Measurements from ENCODE around the gene PPP6R1. TPM values are rescaled to one million over a fixed set of nuclear protein-coding genes. Genes with fewer than 3 reads are reported as not detected.

Gene PPP6R1
- total RNA-seq, 1 donor from 2014 or later: 82.3 TPM

DNA sequence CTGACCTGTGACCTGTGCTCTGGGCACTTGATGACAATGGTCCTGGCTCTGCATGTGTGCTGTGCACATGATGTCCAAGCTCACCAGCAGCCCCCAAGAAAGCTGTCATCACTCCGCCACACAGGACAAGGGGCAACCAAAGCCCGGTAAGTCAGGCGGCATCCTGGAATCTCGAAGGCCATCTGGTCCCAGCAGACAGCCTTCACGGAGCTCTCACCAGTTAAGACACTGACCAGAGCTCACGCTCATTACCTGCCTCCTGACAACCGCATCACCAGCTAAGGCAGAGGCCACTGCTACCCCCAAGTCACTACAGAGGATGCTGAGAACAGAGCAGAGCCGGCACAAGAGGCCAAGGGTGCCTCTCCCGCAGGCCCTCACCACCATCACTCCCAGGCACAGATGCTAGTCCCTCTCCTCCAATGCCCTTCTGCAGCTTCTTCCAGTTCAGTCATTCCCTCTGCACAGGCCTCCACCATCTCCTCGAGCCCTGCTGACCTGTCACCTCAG lies 10.6 kb downstream of the PPP6R1 start:
- DNase-seq: no peak
- Mint-ChIP-seq H3K4me1 (ENCODE audit: low read depth, unreplicated experiment) (peaks cover 30% of the 10 kb centered on the region), H3K4me3 (ENCODE audit: unreplicated experiment) (no peak overlapping the region), H3K27me3 (ENCODE audit: unreplicated experiment) (peaks cover 13% of the 10 kb centered on the region), H3K9me3 (ENCODE audit: unreplicated experiment) (peaks cover 5% of the 10 kb centered on the region), H3K27ac (ENCODE audit: unreplicated experiment) (peak overlapping the region; percentile 77), H3K36me3 (ENCODE audit: unreplicated experiment) (no peaks in the 10 kb centered on the region)
- TF ChIP-seq, protein P1, sequence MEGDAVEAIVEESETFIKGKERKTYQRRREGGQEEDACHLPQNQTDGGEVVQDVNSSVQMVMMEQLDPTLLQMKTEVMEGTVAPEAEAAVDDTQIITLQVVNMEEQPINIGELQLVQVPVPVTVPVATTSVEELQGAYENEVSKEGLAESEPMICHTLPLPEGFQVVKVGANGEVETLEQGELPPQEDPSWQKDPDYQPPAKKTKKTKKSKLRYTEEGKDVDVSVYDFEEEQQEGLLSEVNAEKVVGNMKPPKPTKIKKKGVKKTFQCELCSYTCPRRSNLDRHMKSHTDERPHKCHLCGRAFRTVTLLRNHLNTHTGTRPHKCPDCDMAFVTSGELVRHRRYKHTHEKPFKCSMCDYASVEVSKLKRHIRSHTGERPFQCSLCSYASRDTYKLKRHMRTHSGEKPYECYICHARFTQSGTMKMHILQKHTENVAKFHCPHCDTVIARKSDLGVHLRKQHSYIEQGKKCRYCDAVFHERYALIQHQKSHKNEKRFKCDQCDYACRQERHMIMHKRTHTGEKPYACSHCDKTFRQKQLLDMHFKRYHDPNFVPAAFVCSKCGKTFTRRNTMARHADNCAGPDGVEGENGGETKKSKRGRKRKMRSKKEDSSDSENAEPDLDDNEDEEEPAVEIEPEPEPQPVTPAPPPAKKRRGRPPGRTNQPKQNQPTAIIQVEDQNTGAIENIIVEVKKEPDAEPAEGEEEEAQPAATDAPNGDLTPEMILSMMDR (IDR thresholded peaks at IDR 0.05; ENCODE audit: partially characterized antibody, unreplicated experiment): no peak

DNA sequence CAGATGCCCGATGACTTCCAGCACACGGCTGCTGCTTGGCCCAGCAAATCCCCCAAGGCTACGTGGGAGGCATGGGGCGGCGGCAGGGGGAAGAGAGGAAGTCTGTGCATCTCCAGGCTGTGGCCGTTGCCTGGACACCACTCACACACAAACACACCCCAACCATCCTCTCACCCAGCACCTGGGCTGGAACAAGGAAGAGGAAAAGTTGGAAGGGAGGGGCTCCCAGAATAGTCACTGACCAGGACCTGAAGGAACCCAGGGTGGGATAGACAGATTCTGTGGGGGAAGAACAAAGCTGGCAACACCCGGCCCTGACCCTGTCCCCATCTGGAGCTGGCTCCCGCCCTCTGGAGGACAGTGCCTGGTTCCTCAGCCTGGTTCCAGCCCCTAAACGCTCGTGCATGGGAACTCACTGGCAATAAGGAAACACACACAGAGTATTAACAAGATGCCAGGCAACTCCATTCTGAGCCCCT lies 11.2 kb downstream of the PPP6R1 start:
- Mint-ChIP-seq H3K27ac (ENCODE audit: unreplicated experiment) (no peak overlapping the region), H3K9me3 (ENCODE audit: unreplicated experiment) (peaks cover 5% of the 10 kb centered on the region), H3K4me1 (ENCODE audit: low read depth, unreplicated experiment) (peaks cover 27% of the 10 kb centered on the region), H3K36me3 (ENCODE audit: unreplicated experiment) (no peaks in the 10 kb centered on the region), H3K4me3 (ENCODE audit: unreplicated experiment) (no peak overlapping the region), H3K27me3 (ENCODE audit: unreplicated experiment) (peaks cover 12% of the 10 kb centered on the region)
- no peak for DNase-seq
- TF ChIP-seq, protein P1 (IDR thresholded peaks at IDR 0.05; ENCODE audit: partially characterized antibody, unreplicated experiment): no peak

DNA sequence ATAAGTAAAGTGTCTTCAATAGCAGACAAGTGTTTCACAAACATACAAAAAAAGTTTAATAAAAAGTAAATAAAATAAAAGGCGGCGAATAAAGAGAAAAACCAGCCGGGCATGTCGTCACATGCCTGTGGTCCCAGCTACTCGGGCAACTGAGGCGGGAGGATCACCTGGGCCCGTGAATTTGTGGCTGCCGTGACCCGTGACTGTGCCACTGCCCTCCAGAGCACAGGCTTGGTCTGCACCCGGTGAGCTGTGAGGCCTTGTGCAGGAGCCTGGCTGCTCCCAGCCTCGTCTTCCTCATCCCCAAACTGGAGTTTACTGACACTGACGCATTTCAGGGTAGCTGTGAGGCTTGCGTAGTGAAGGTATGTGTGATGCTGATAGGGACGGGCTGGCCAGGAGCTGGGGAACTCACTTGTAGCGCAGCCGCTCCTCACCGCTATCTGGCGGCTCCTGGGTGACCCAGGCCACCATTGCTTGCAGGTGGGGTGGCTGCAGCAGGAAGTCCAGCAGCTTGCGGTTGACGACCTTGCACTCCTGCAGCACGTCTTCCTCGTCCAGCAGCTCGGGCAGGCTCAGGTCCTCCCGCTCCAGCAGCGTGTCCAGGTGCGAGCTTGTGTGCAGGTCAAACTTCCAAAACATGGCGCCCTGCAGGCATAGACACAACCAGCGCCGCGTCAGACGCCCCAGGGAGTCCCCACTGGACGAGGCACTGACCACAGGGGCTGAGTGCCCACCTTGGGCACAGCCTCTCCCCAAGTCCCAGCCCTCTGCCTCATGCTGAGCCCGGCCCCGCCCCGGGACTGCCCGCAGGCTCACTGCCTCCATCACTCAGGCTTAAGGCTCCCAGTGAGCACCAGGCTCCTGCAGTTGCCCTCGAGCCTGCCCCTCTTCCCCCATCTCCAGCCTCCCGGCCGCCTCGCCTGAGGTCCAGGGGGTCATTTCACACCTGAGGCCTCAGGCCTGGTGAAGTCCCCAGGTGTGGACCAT lies 12.1 kb downstream of the PPP6R1 start:
- no peaks in the 10 kb centered on the region for H3K36me3 Mint-ChIP-seq (ENCODE audit: unreplicated experiment)
- H3K4me3 Mint-ChIP-seq (ENCODE audit: unreplicated experiment): no peak overlapping the region
- peaks cover 5% of the 10 kb centered on the region for H3K9me3 Mint-ChIP-seq (ENCODE audit: unreplicated experiment)
- no peak for DNase-seq
- H3K27me3 Mint-ChIP-seq (ENCODE audit: unreplicated experiment): peaks cover 12% of the 10 kb centered on the region
- TF ChIP-seq, protein P1 (IDR thresholded peaks at IDR 0.05; ENCODE audit: partially characterized antibody, unreplicated experiment): no peak
- peaks cover 26% of the 10 kb centered on the region for H3K4me1 Mint-ChIP-seq (ENCODE audit: low read depth, unreplicated experiment)
- no peak overlapping the region for H3K27ac Mint-ChIP-seq (ENCODE audit: unreplicated experiment)

DNA sequence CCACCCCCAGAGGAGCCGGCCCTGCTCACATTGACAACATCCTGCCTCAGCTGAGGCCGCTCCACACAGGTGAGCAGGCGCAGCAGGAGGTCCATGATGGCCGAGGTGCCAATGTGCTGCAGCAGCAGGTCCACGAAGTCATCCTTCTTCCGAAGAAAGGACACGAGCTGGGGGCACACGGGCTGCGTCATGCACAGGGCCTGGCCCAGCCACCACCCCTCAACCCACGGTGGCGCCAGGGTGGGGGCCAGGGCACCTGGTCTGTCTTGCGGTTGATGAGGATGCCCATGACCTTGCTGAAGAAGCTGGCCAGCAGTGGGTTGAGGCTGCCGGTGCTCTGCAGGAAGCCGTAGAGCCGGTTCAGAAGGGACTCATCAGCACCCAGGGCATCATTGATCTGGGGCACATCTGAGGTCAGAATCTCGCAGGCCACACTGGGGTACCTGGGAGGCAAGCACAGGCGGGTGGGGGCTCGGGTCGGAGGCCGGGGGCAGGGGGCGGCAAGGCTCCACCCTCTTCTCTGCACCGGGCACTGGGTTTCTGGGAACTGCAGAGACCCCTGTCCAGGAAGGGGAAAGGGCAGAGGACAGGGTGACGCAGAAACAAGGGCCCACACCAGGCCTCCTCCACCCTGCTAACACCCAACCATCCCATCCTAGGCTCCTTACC lies 13.4 kb downstream of the PPP6R1 start:
- Mint-ChIP-seq H3K36me3 (ENCODE audit: unreplicated experiment) (no peaks in the 10 kb centered on the region), H3K4me3 (ENCODE audit: unreplicated experiment) (no peak overlapping the region), H3K9me3 (ENCODE audit: unreplicated experiment) (peaks cover 5% of the 10 kb centered on the region), H3K27me3 (ENCODE audit: unreplicated experiment) (peaks cover 11% of the 10 kb centered on the region), H3K4me1 (ENCODE audit: low read depth, unreplicated experiment) (peaks cover 13% of the 10 kb centered on the region), H3K27ac (ENCODE audit: unreplicated experiment) (no peak overlapping the region)
- no peak for DNase-seq
- TF ChIP-seq, protein P1 (IDR thresholded peaks at IDR 0.05; ENCODE audit: partially characterized antibody, unreplicated experiment): no peak

Data from glutamatergic neuron (in vitro differentiated cells).